NT2/D1 (cell line): Measurements from ENCODE around the gene MEA1.

Source experiments
- SUZ12 ChIP-seq: IDR thresholded peaks from 2 replicates; pipeline ENCODE4 v1.6.1; 2011; ENCODE audit not compliant: insufficient read length, insufficient read depth; ENCODE audit errors: extremely low read depth
- YY1 ChIP-seq: IDR thresholded peaks from 2 replicates; pipeline ENCODE4 v1.6.1; 2011; ENCODE audit not compliant: insufficient read length, insufficient read depth
- ZNF274 ChIP-seq: IDR thresholded peaks from 2 replicates; pipeline ENCODE4 v1.6.1; 2011; ENCODE audit warnings: mild to moderate bottlenecking, low read depth, low read length

GRCh38 chr6:43011207-43011606, 2.5 kb downstream of the MEA1 start:
- TF ChIP-seq SUZ12 (no peak), ZNF274 (no peak), YY1 (no peak)
